ENCODE data around the gene FAM174B. TPM values are rescaled to one million over a fixed set of nuclear protein-coding genes. Genes with fewer than 3 reads are reported as not detected.

Gene FAM174B
- total RNA-seq, 1 experiment from 2014 or later: 3.5 TPM

DNA sequence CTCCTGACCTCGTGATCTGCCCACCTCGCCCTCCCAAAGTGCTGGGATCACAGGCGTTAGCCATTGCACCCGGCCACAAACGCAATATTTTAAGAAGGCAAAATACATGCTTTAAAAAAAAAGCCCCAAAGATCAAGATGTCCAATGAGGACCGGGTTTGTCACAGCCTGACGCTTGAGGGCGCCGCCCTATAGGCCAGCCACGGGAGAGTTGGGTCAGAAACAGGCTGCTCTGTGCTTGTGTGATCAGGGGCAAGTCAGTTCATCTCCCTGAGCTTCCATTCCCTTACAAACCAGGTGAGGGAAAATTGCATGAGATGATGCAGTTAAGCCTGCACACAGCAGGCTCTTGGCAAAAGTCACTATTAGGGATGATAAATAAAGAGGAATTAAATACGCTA lies 23.9 kb downstream of the FAM174B start:
- Mint-ChIP-seq H3K9me3 (ENCODE audit: unreplicated experiment) (no peaks in the 10 kb centered on the region), H3K27me3 (ENCODE audit: insufficient read depth, unreplicated experiment) (no peaks in the 10 kb centered on the region), H3K4me1 (ENCODE audit: insufficient read depth, unreplicated experiment) (no peaks in the 10 kb centered on the region), H3K36me3 (ENCODE audit: insufficient read depth, unreplicated experiment) (no peaks in the 10 kb centered on the region), H3K4me3 (ENCODE audit: unreplicated experiment) (no peak overlapping the region), H3K27ac (ENCODE audit: low read depth, unreplicated experiment) (no peak overlapping the region)
- DNase-seq (ENCODE audit: unreplicated experiment): no peak
- TF ChIP-seq, protein P1, sequence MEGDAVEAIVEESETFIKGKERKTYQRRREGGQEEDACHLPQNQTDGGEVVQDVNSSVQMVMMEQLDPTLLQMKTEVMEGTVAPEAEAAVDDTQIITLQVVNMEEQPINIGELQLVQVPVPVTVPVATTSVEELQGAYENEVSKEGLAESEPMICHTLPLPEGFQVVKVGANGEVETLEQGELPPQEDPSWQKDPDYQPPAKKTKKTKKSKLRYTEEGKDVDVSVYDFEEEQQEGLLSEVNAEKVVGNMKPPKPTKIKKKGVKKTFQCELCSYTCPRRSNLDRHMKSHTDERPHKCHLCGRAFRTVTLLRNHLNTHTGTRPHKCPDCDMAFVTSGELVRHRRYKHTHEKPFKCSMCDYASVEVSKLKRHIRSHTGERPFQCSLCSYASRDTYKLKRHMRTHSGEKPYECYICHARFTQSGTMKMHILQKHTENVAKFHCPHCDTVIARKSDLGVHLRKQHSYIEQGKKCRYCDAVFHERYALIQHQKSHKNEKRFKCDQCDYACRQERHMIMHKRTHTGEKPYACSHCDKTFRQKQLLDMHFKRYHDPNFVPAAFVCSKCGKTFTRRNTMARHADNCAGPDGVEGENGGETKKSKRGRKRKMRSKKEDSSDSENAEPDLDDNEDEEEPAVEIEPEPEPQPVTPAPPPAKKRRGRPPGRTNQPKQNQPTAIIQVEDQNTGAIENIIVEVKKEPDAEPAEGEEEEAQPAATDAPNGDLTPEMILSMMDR (IDR thresholded peaks at IDR 0.05; ENCODE audit: unreplicated experiment): no peak
- ChIA-PET POLR2A (no interaction called here), CTCF (interaction anchor here (0.6 kb wide), 1 partner anchor 253 kb away, joined by 3 read pairs; no protein-coding TSS in a partner anchor)
- no TSS peak for BruUV-seq (replicated peaks)
- intact Hi-C loops (cut with micrococcal nuclease): no loop called here

DNA sequence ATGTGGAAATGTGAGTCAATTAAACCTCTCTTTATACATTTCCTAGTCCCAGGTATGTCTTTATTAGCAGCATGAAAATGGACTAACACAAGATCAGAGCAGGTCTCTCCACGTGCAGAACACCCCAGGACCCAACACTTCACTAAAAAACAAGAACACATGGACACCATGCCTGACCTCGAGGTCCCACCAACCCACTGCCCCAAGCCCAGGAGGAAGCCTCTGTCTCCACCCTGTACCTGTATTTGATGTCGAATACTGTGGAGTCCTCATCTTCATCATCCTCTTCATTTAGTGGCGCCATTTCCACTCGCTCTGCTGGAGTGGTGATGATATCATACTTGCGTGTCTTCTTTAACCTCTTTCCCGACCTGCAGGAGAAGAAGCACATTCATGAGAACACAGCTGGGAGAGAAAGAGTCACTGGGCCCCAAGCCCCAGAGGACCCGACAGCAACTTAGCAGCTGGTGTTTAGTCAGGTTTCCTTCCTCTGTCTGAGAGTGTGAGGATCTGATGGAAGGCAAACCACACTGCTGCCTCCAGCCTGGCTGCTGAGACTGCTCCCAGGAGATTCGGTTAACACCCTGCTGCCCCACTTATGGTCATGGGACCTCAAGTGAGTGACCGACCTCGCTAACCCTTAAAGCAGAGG lies 25.5 kb downstream of the FAM174B start:
- Mint-ChIP-seq H3K27ac (ENCODE audit: low read depth, unreplicated experiment) (no peak overlapping the region), H3K9me3 (ENCODE audit: unreplicated experiment) (no peaks in the 10 kb centered on the region), H3K4me3 (ENCODE audit: unreplicated experiment) (no peak overlapping the region), H3K4me1 (ENCODE audit: insufficient read depth, unreplicated experiment) (peaks cover 9% of the 10 kb centered on the region), H3K27me3 (ENCODE audit: insufficient read depth, unreplicated experiment) (no peaks in the 10 kb centered on the region), H3K36me3 (ENCODE audit: insufficient read depth, unreplicated experiment) (no peaks in the 10 kb centered on the region)
- no TSS peak for BruUV-seq (replicated peaks)
- CTCF ChIA-PET: no interaction called here
- DNase-seq (ENCODE audit: unreplicated experiment): no peak
- POLR2A ChIA-PET: interaction anchor here (1.0 kb wide), 1 partner anchor 69 kb away, joined by 4 read pairs; no protein-coding TSS in a partner anchor
- TF ChIP-seq, protein P1 (IDR thresholded peaks at IDR 0.05; ENCODE audit: unreplicated experiment): no peak
- intact Hi-C loops (cut with micrococcal nuclease): no loop called here

DNA sequence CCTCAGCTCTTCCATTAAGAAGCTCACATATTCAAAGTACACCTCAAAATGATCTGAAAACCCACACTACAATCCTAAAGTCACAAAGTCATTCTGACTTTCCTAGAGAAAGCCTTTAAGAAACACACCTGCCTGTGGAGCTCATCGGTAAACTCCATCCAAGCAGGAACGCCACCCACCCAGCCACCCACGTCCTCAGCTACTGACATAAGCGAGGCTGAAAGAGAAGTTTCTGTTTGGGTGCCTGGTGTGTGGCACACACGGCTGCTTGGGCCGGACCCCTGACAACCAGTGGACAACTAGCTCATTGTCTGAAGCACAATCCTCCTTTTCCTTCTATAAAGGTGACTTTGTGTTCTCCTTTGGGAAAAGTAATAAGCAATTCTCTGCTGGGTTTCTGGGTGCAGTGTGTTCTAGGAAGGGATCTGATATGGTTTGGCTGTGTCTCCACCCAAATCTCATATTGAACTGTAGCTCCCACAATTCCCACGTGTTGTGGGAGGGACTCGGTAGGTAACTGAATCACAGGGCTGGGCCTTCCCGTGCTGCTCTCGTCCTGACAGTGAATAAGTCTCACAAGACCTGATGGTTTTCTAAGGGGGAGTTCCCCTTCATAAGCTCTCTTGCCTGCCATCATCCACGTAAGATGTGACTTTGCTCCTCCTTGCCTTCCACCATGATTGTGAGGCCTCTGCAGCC lies 26.1 kb downstream of the FAM174B start:
- Mint-ChIP-seq H3K36me3 (ENCODE audit: insufficient read depth, unreplicated experiment) (no peaks in the 10 kb centered on the region), H3K4me3 (ENCODE audit: unreplicated experiment) (no peak overlapping the region), H3K9me3 (ENCODE audit: unreplicated experiment) (no peaks in the 10 kb centered on the region), H3K27ac (ENCODE audit: low read depth, unreplicated experiment) (no peak overlapping the region), H3K27me3 (ENCODE audit: insufficient read depth, unreplicated experiment) (no peaks in the 10 kb centered on the region), H3K4me1 (ENCODE audit: insufficient read depth, unreplicated experiment) (peaks cover 11% of the 10 kb centered on the region)
- no peak for DNase-seq (ENCODE audit: unreplicated experiment)
- POLR2A ChIA-PET: interaction anchor here (1.0 kb wide), 1 partner anchor 68 kb away, joined by 4 read pairs; no protein-coding TSS in a partner anchor
- CTCF ChIA-PET: interaction anchor here (0.8 to 1.2 kb wide), 2 partner anchors 28 to 108 kb away, joined by 3 read pairs; no protein-coding TSS in a partner anchor
- intact Hi-C loops (cut with micrococcal nuclease): no loop called here
- no TSS peak for BruUV-seq (replicated peaks)
- TF ChIP-seq, protein P1 (IDR thresholded peaks at IDR 0.05; ENCODE audit: unreplicated experiment): no peak

DNA sequence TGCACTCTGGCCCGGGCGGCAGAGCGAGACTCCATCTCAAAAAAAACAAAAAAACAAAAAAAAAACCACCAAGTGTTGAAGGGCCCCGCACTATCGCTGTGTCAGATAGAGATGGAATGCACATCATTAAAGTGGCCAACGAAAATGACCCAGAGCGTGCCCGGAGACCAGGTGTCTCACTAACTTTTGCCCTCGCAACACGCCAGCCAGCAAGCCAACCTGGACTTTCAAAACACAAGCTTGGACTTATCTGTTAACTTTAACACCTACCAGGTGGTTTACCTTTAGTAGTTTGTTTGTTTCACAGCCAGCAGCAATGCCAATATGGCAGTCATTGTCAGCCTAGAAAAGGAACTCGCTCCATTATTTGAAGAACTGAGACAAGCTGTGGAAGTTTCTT lies 28.6 kb downstream of the FAM174B start:
- Mint-ChIP-seq H3K36me3 (ENCODE audit: insufficient read depth, unreplicated experiment) (no peaks in the 10 kb centered on the region), H3K27ac (ENCODE audit: low read depth, unreplicated experiment) (no peak overlapping the region), H3K9me3 (ENCODE audit: unreplicated experiment) (no peaks in the 10 kb centered on the region), H3K4me1 (ENCODE audit: insufficient read depth, unreplicated experiment) (peaks cover 11% of the 10 kb centered on the region), H3K27me3 (ENCODE audit: insufficient read depth, unreplicated experiment) (no peaks in the 10 kb centered on the region), H3K4me3 (ENCODE audit: unreplicated experiment) (no peak overlapping the region)
- DNase-seq (ENCODE audit: unreplicated experiment): no peak
- TF ChIP-seq, protein P1 (IDR thresholded peaks at IDR 0.05; ENCODE audit: unreplicated experiment): no peak
- POLR2A ChIA-PET: interaction anchor here (0.7 kb wide), 1 partner anchor 497 kb away, joined by 3 read pairs; no protein-coding TSS in a partner anchor
- CTCF ChIA-PET: no interaction called here
- no TSS peak for BruUV-seq (replicated peaks)
- intact Hi-C loops (cut with micrococcal nuclease): no loop called here

Data from MCF 10A (cell line).